ENCODE data around the gene SNX8. TPM values are rescaled to one million over a fixed set of nuclear protein-coding genes. Genes with fewer than 3 reads are reported as not detected.

SNX8 gene
- total RNA-seq, 1 experiment from 2014 or later: 139 TPM

DNA sequence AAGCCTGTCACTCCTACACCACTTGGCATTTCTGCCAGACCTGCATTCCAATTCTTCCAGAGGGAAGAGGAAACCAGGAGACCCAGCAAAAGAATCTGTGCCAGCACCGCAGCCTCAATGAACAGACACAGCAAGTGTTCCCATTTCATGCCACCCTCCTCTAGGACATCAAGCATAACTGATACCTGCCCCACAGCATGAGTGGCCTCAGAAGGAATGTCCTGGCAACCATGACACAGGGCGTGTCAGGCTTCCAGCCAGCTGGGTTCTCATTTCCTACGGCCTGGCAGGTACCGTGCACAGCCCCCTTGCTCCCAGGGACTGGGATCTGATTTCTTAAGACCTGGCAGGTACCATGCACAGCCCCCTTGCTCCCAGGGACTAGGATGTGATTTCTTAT is 89.3 kb downstream of the SNX8 start:
- no peak for DNase-seq (ENCODE audit: low read depth, low spot score)
- Histone ChIP-seq H3K4me3 (ENCODE audit: low read depth in 2 of 2, low read length in 2 of 2) (no peak overlapping the region), H3K27ac (ENCODE audit: low read length) (no peak overlapping the region), H3K4me1 (ENCODE audit: control insufficient read depth, insufficient read depth, low read length) (no peaks in the 10 kb centered on the region), H3K36me3 (ENCODE audit: control insufficient read depth, insufficient read depth, low read length) (peaks cover 7% of the 10 kb centered on the region), H3K27me3 (ENCODE audit: control insufficient read depth, insufficient read depth, low read length) (no peaks in the 10 kb centered on the region), H3K9me3 (ENCODE audit: control insufficient read depth, insufficient read depth, low read depth, low read length) (no peaks in the 10 kb centered on the region)
- TF ChIP-seq, protein P1, sequence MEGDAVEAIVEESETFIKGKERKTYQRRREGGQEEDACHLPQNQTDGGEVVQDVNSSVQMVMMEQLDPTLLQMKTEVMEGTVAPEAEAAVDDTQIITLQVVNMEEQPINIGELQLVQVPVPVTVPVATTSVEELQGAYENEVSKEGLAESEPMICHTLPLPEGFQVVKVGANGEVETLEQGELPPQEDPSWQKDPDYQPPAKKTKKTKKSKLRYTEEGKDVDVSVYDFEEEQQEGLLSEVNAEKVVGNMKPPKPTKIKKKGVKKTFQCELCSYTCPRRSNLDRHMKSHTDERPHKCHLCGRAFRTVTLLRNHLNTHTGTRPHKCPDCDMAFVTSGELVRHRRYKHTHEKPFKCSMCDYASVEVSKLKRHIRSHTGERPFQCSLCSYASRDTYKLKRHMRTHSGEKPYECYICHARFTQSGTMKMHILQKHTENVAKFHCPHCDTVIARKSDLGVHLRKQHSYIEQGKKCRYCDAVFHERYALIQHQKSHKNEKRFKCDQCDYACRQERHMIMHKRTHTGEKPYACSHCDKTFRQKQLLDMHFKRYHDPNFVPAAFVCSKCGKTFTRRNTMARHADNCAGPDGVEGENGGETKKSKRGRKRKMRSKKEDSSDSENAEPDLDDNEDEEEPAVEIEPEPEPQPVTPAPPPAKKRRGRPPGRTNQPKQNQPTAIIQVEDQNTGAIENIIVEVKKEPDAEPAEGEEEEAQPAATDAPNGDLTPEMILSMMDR (IDR thresholded peaks at IDR 0.05): no peak
- TF ChIP-seq TCF7L2 (IDR thresholded peaks at IDR 0.05; ENCODE audit: low read depth, low read length): no peak
- TF ChIP-seq SIN3A (IDR thresholded peaks at IDR 0.05; ENCODE audit: borderline replicate concordance, insufficient read depth, low read depth, low read length): no peak
- no peak for TF ChIP-seq POLR2AphosphoS5 (IDR thresholded peaks at IDR 0.05; ENCODE audit: low read depth, low read length)
- TF ChIP-seq, protein P2, sequence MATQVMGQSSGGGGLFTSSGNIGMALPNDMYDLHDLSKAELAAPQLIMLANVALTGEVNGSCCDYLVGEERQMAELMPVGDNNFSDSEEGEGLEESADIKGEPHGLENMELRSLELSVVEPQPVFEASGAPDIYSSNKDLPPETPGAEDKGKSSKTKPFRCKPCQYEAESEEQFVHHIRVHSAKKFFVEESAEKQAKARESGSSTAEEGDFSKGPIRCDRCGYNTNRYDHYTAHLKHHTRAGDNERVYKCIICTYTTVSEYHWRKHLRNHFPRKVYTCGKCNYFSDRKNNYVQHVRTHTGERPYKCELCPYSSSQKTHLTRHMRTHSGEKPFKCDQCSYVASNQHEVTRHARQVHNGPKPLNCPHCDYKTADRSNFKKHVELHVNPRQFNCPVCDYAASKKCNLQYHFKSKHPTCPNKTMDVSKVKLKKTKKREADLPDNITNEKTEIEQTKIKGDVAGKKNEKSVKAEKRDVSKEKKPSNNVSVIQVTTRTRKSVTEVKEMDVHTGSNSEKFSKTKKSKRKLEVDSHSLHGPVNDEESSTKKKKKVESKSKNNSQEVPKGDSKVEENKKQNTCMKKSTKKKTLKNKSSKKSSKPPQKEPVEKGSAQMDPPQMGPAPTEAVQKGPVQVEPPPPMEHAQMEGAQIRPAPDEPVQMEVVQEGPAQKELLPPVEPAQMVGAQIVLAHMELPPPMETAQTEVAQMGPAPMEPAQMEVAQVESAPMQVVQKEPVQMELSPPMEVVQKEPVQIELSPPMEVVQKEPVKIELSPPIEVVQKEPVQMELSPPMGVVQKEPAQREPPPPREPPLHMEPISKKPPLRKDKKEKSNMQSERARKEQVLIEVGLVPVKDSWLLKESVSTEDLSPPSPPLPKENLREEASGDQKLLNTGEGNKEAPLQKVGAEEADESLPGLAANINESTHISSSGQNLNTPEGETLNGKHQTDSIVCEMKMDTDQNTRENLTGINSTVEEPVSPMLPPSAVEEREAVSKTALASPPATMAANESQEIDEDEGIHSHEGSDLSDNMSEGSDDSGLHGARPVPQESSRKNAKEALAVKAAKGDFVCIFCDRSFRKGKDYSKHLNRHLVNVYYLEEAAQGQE (IDR thresholded peaks at IDR 0.05; ENCODE audit: insufficient read depth in 1 of 2, low read depth in 2 of 2, low read length in 1 of 2): no peak
- in situ Hi-C loops (cut with HindIII; ENCODE audit: low pct_unique_long_range_greater_than_20kb, low sequenced_read_pairs) (no loop called here), intact Hi-C loops (cut with micrococcal nuclease; ENCODE audit: unreplicated experiment) (no loop called here)
- ATAC-seq: no peak
- ChIA-PET CTCF (no interaction called here), POLR2A (no interaction called here)
- BruUV-seq (replicated peaks): no TSS peak

- H3K27me3 ChIP-seq (ENCODE audit: control insufficient read depth, insufficient read depth, low read length): no peaks in the 10 kb centered on the region
- no TSS peak for BruUV-seq (replicated peaks)
- no peak overlapping the region for H3K4me3 ChIP-seq (ENCODE audit: low read depth in 2 of 2, low read length in 2 of 2)
- ChIA-PET POLR2A (no interaction called here), CTCF (no interaction called here)
- intact Hi-C loops (cut with micrococcal nuclease; ENCODE audit: unreplicated experiment) (no loop called here), in situ Hi-C loops (cut with HindIII; ENCODE audit: low pct_unique_long_range_greater_than_20kb, low sequenced_read_pairs) (no loop called here)
- H3K27ac ChIP-seq (ENCODE audit: low read length): no peak overlapping the region
- H3K9me3 ChIP-seq (ENCODE audit: control insufficient read depth, insufficient read depth, low read depth, low read length): no peaks in the 10 kb centered on the region
- DNase-seq (ENCODE audit: low read depth, low spot score) (no peak), ATAC-seq (no peak)
- H3K36me3 ChIP-seq (ENCODE audit: control insufficient read depth, insufficient read depth, low read length): peaks cover 6% of the 10 kb centered on the region
- TF ChIP-seq, protein P1 (IDR thresholded peaks at IDR 0.05): no peak
- no peak for TF ChIP-seq TCF7L2 (IDR thresholded peaks at IDR 0.05; ENCODE audit: low read depth, low read length)
- TF ChIP-seq SIN3A (IDR thresholded peaks at IDR 0.05; ENCODE audit: borderline replicate concordance, insufficient read depth, low read depth, low read length): no peak
- TF ChIP-seq, protein P2 (IDR thresholded peaks at IDR 0.05; ENCODE audit: insufficient read depth in 1 of 2, low read depth in 2 of 2, low read length in 1 of 2): no peak
- TF ChIP-seq POLR2AphosphoS5 (IDR thresholded peaks at IDR 0.05; ENCODE audit: low read depth, low read length): no peak
- no peaks in the 10 kb centered on the region for H3K4me1 ChIP-seq (ENCODE audit: control insufficient read depth, insufficient read depth, low read length)
These were observed 89.7 kb downstream of the SNX8 start for GRCh38 chr7:2224491-2224928.
